HepG2 (cell line): ENCODE data around the gene PPP2R5C. TPM values are rescaled to one million over a fixed set of nuclear protein-coding genes. Genes with fewer than 3 reads are reported as not detected.

Experiments
- ATF5 ChIP-seq: sonication (generic); formaldehyde crosslinking; IDR thresholded peaks from 2 replicates; pipeline ENCODE4 v1.4.0; 2020; ENCODE audit warnings: mild to moderate bottlenecking, low read depth, missing genetic modification reagents
- CENPX ChIP-seq: sonication (generic); formaldehyde crosslinking; IDR thresholded peaks from 2 replicates; pipeline ENCODE4 v1.9.0; 2021; ENCODE audit warnings: mild to moderate bottlenecking, missing genetic modification reagents, moderate library complexity
- E2F5 ChIP-seq: sonication (generic); formaldehyde crosslinking; conservative IDR thresholded peaks from 2 replicates; pipeline ENCODE4 v1.4.0; 2020; ENCODE audit warnings: missing genetic modification reagents
- KAT8 ChIP-seq: IDR thresholded peaks from 2 replicates; pipeline ENCODE4 v1.6.1; 2016; ENCODE audit warnings: missing genetic modification reagents, missing compliant biosample characterization
- SP5 ChIP-seq: IDR thresholded peaks from 2 replicates; pipeline ENCODE4 v1.6.1; 2016; ENCODE audit warnings: low read depth, borderline replicate concordance
- TBX2 ChIP-seq: sonication (generic); formaldehyde crosslinking; IDR thresholded peaks from 2 replicates; pipeline ENCODE4 v1.5.0; 2020; ENCODE audit warnings: missing genetic modification reagents, mild to moderate bottlenecking, borderline replicate concordance
- THAP7 ChIP-seq: sonication (generic); formaldehyde crosslinking; IDR thresholded peaks from 2 replicates; pipeline ENCODE4 v1.8.1; 2023; ENCODE audit warnings: mild to moderate bottlenecking, missing genetic modification reagents
- ZBTB3 ChIP-seq: sonication (generic); formaldehyde crosslinking; IDR thresholded peaks from 2 replicates; pipeline ENCODE4 v1.4.0; 2020; ENCODE audit warnings: low read depth, mild to moderate bottlenecking, moderate library complexity, missing genetic modification reagents, borderline replicate concordance
- ZBTB7B ChIP-seq: sonication (generic); formaldehyde crosslinking; IDR thresholded peaks from 2 replicates; pipeline ENCODE4 v1.4.0; 2020; ENCODE audit warnings: missing genetic modification reagents
- ZMYM3 ChIP-seq: sonication (generic); formaldehyde crosslinking; IDR thresholded peaks from 2 replicates; pipeline ENCODE4 v1.5.1; 2020; ENCODE audit warnings: mild to moderate bottlenecking, missing genetic modification reagents
- ZNF142 ChIP-seq: sonication (generic); formaldehyde crosslinking; IDR thresholded peaks from 2 replicates; pipeline ENCODE4 v1.4.0; 2020; ENCODE audit warnings: missing genetic modification reagents
- ZNF225 ChIP-seq: sonication (generic); formaldehyde crosslinking; IDR thresholded peaks from 2 replicates; pipeline ENCODE4 v1.4.0; 2020; ENCODE audit warnings: mild to moderate bottlenecking, missing genetic modification reagents
- ZNF460 ChIP-seq: sonication (generic); formaldehyde crosslinking; IDR thresholded peaks from 2 replicates; pipeline ENCODE4 v1.5.1; 2020; ENCODE audit warnings: missing genetic modification reagents, mild to moderate bottlenecking, borderline replicate concordance
- ZNF543 ChIP-seq: sonication (generic); formaldehyde crosslinking; IDR thresholded peaks from 2 replicates; pipeline ENCODE4 v1.4.0; 2020; ENCODE audit warnings: mild to moderate bottlenecking, missing genetic modification reagents
- ZNF567 ChIP-seq: sonication (generic); formaldehyde crosslinking; IDR thresholded peaks from 2 replicates; pipeline ENCODE4 v1.8.1; 2023; ENCODE audit warnings: mild to moderate bottlenecking, missing genetic modification reagents, borderline replicate concordance
- ZNF619 ChIP-seq: sonication (generic); formaldehyde crosslinking; IDR thresholded peaks from 2 replicates; pipeline ENCODE4 v1.4.0; 2020; ENCODE audit warnings: mild to moderate bottlenecking, missing genetic modification reagents
- ZNF674 ChIP-seq: sonication (generic); formaldehyde crosslinking; IDR thresholded peaks from 2 replicates; pipeline ENCODE4 v1.5.0; 2020; ENCODE audit warnings: low read depth, mild to moderate bottlenecking, missing genetic modification reagents
- ZNF766 ChIP-seq: sonication (generic); formaldehyde crosslinking; IDR thresholded peaks from 2 replicates; pipeline ENCODE4 v1.5.0; 2020; ENCODE audit warnings: missing genetic modification reagents, borderline replicate concordance
- polyA plus RNA-seq, 8 experiments: library from polyadenylated mRNA; depleted of rRNA in 3 of 8; stranded (reverse) in 7 of 8; unstranded in 1 of 8; fragments of >200 nt; fragmentation: Illumina TruSeq in 4 of 8; extraction: Trizol in 4 of 8; gene quantifications; 2 replicates each; pipeline versions ENCODE4 v1.2.1 to v1.2.3, GENCODE V29; 2011 to 2016; ENCODE audit warnings: low read depth in 4 of 8, missing spikeins in 1 of 8, mixed read lengths in 1 of 8; ENCODE audit not compliant: insufficient read depth in 1 of 8
- total RNA-seq, 5 experiments: library from RNA; depleted of rRNA; stranded (reverse); fragments of >200 nt; fragmentation: Illumina TruSeq; extraction: Trizol; gene quantifications; 2 replicates each; pipeline ENCODE4 v1.2.3, GENCODE V29; 2016; ENCODE audit warnings: low read depth in 1 of 5
- TF ChIP-seq, protein P1 (sequence below): IDR thresholded peaks from 2 replicates; pipeline ENCODE4 v1.6.1; 2016; ENCODE audit warnings: mild to moderate bottlenecking, missing biosample characterization, missing genetic modification reagents

The PPP2R5C gene
- total and polyA plus RNA-seq, 2 of the 13 experiments (the other 11 are each of a cell fraction or from before 2014, with no cell fraction given), result 74.3 to 78.5 TPM

- TF ChIP-seq ZBTB7B, result no peak
- TF ChIP-seq ZBTB3 (CRISPR knock-in tag), result no peak
- no peak for TF ChIP-seq ZMYM3
- TF ChIP-seq ZNF674 (CRISPR knock-in tag), result no peak
- TF ChIP-seq ZNF142, result no peak
- no peak for TF ChIP-seq ZNF766
- no peak for TF ChIP-seq ZNF225 (CRISPR knock-in tag)
- TF ChIP-seq ZNF619 (CRISPR knock-in tag), result no peak
- no peak for TF ChIP-seq ZNF460 (CRISPR knock-in tag)
- TF ChIP-seq ATF5 (CRISPR knock-in tag), result no peak
- no peak for TF ChIP-seq ZNF567
- no peak for TF ChIP-seq CENPX
- peak; percentile 79 for TF ChIP-seq THAP7
- no peak for TF ChIP-seq ZNF543 (CRISPR knock-in tag)
- peak; percentile 67 for TF ChIP-seq SP5 (CRISPR knock-in tag)
- TF ChIP-seq KAT8 (CRISPR knock-in tag), result peak; percentile 83
- peak; percentile 36; the same call in 1 of the 2 replicates for TF ChIP-seq TBX2 (CRISPR knock-in tag)
- TF ChIP-seq E2F5 (CRISPR knock-in tag), result 0 out of 2 replicates have a peak, but pooled peaks have one; percentile 18
- TF ChIP-seq, protein P1, sequence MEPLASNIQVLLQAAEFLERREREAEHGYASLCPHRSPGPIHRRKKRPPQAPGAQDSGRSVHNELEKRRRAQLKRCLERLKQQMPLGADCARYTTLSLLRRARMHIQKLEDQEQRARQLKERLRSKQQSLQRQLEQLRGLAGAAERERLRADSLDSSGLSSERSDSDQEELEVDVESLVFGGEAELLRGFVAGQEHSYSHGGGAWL (CRISPR knock-in tag), result no peak
These were observed 48.4 kb downstream of the PPP2R5C start (continued) for GRCh38 chr14:101809671-101810514.
